Parathyroid adenoma (tissue), 2 donors: Measurements from ENCODE around the gene DNAJB1.

Source experiments
- H2AFZ ChIP-seq: fragments of 300-600 bp; sonication (generic); one replicate; pipeline ENCODE4 v1.7.0; 2017; ENCODE audit warnings: antibody characterized with exemption, mild to moderate bottlenecking
- H3K27ac ChIP-seq: fragments of 300-600 bp; sonication (generic); one replicate; pipeline ENCODE4 v1.7.0; 2017
- H3K27me3 ChIP-seq: fragments of 300-600 bp; sonication (generic); one replicate; pipeline ENCODE4 v1.7.0; 2017; ENCODE audit warnings: low read length; ENCODE audit not compliant: control insufficient read depth, insufficient read depth
- H3K36me3 ChIP-seq: fragments of 300-600 bp; sonication (generic); one replicate; pipeline ENCODE4 v1.7.0; 2017; ENCODE audit warnings: low read length; ENCODE audit not compliant: control insufficient read depth, insufficient read depth
- H3K4me1 ChIP-seq: fragments of 300-600 bp; sonication (generic); one replicate; pipeline ENCODE4 v1.7.0; 2017; ENCODE audit warnings: control low read depth
- H3K4me2 ChIP-seq: fragments of 300-600 bp; sonication (generic); one replicate; pipeline ENCODE4 v1.7.0; 2017; ENCODE audit warnings: low read length
- H3K4me3 ChIP-seq: fragments of 300-600 bp; sonication (generic); one replicate; pipeline ENCODE4 v1.7.0; 2017; ENCODE audit warnings: low read depth, low read length
- H3K79me2 ChIP-seq: fragments of 300-600 bp; sonication (generic); one replicate; pipeline ENCODE4 v1.7.0; 2017; ENCODE audit warnings: control low read depth
- H3K9ac ChIP-seq: fragments of 300-600 bp; sonication (generic); one replicate; pipeline ENCODE4 v1.7.0; 2017; ENCODE audit warnings: mild to moderate bottlenecking
- H3K9me3 ChIP-seq: fragments of 300-600 bp; sonication (generic); one replicate; pipeline ENCODE4 v1.7.0; 2017; ENCODE audit warnings: low read length; ENCODE audit not compliant: control insufficient read depth
- CTCF ChIP-seq: fragments of 300-600 bp; sonication (generic); IDR thresholded peaks from one replicate; pipeline ENCODE4 v1.7.0; 2017; ENCODE audit warnings: antibody characterized with exemption, mild to moderate bottlenecking
- donor health status: primary hyperparathyroidism.

DNAJB1 gene

GRCh38 chr19:14475251-14476073 is 42.7 kb downstream of the DNAJB1 start, which contains the start of gene PTGER1:
PTGER1 (minus strand) TSS chr19:14475354; CDS start chr19:14474320, 1,034 bp downstream.
- peak; percentile 31 for TF ChIP-seq CTCF
- H3K27ac ChIP-seq: no peak within 1 kb of the TSS

GRCh38 chr19:14474827-14475226 is 43.4 kb downstream of the DNAJB1 start:
- no peak overlapping the region for H2AFZ ChIP-seq
- no peak overlapping the region for H3K9ac ChIP-seq
- no peaks in the 10 kb centered on the region for H3K27me3 ChIP-seq
- H3K4me3 ChIP-seq: no peak overlapping the region
- H3K4me2 ChIP-seq: no peak overlapping the region
- no peak overlapping the region for H3K27ac ChIP-seq
- no peaks in the 10 kb centered on the region for H3K36me3 ChIP-seq
- no peaks in the 10 kb centered on the region for H3K9me3 ChIP-seq
- H3K79me2 ChIP-seq: no peaks in the 10 kb centered on the region
- no peak for TF ChIP-seq CTCF
- peaks cover 11% of the 10 kb centered on the region for H3K4me1 ChIP-seq

More at GRCh38 chr19:14475251-14476073, 42.7 kb downstream of the DNAJB1 start, which contains the start of gene PTGER1:
- no peaks in the 10 kb centered on the region for H3K36me3 ChIP-seq
- no peak within 1 kb of the TSS for H2AFZ ChIP-seq
- H3K4me1 ChIP-seq: peaks cover 11% of the 10 kb centered on the region
- H3K4me2 ChIP-seq: no peak within 1 kb of the TSS
- no peaks in the 10 kb centered on the region for H3K79me2 ChIP-seq
- no peaks in the 10 kb centered on the region for H3K9me3 ChIP-seq
- no peak within 1 kb of the TSS for H3K4me3 ChIP-seq
- no peaks in the 10 kb centered on the region for H3K27me3 ChIP-seq
- no peak within 1 kb of the TSS for H3K9ac ChIP-seq

GRCh38 chr19:14473978-14474578 is 44.1 kb downstream of the DNAJB1 start:
- no peak overlapping the region for H3K27ac ChIP-seq
- no peak overlapping the region for H3K9ac ChIP-seq
- H3K4me1 ChIP-seq: peaks cover 11% of the 10 kb centered on the region
- no peaks in the 10 kb centered on the region for H3K36me3 ChIP-seq
- H3K79me2 ChIP-seq: no peaks in the 10 kb centered on the region
- H3K27me3 ChIP-seq: no peaks in the 10 kb centered on the region
- H3K4me2 ChIP-seq: peak overlapping the region; percentile 44
- TF ChIP-seq CTCF: no peak
- no peaks in the 10 kb centered on the region for H3K9me3 ChIP-seq
- no peak overlapping the region for H2AFZ ChIP-seq
- no peak overlapping the region for H3K4me3 ChIP-seq

- no peaks in the 10 kb centered on the region for H3K79me2 ChIP-seq
- H3K4me1 ChIP-seq: peaks cover 11% of the 10 kb centered on the region
- no peak overlapping the region for H3K9ac ChIP-seq
- H3K27me3 ChIP-seq: no peaks in the 10 kb centered on the region
- H3K4me3 ChIP-seq: no peak overlapping the region
- peak overlapping the region; percentile 29 for H2AFZ ChIP-seq
- H3K4me2 ChIP-seq: peak overlapping the region; percentile 44
- H3K36me3 ChIP-seq: no peaks in the 10 kb centered on the region
- no peak overlapping the region for H3K27ac ChIP-seq
- no peaks in the 10 kb centered on the region for H3K9me3 ChIP-seq
- no peak for TF ChIP-seq CTCF
These were observed 44.9 kb downstream of the DNAJB1 start for GRCh38 chr19:14473073-14473977.
